GM18511 (cell line): ENCODE results near the gene SCNN1A.

Source experiments
- ATAC-seq: cut with Tn5 transposase; IDR thresholded peaks from one replicate; pipeline ENCODE4 v1.9.1; 2021; ENCODE audit warnings: mild to moderate bottlenecking, moderate library complexity; ENCODE audit not compliant: unreplicated experiment

The SCNN1A gene

DNA sequence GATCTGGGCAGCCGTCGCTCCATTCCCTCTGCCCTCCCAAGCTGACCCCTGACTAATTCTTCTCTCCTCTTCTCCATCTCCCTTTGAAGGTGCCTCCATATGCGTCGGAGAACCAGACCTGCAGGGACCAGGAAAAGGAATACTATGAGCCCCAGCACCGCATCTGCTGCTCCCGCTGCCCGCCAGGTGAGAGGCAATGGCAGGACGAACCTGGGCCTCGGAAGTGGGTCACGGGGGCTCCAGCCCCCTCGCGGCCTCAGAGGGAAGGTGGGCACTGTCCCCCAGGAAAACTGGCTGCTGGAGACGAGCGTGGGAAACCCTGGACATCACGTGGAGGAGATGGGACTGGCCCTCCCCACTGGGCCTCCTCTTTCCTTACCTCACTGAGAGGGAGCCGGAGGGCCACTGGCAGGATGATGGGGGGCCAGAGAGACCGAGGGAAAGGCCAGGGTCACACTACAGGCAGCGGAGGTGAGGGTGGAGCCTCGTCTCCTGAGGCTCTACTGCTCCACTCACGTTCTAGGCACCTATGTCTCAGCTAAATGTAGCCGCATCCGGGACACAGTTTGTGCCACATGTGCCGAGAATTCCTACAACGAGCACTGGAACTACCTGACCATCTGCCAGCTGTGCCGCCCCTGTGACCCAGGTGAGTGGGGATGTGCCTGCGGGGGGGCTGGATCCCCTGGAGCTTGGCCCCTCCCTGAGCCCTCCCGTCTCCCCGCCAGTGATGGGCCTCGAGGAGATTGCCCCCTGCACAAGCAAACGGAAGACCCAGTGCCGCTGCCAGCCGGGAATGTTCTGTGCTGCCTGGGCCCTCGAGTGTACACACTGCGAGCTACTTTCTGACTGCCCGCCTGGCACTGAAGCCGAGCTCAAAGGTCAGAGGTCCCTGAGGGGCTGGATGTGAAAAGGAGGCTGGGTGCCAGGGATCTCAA lies 9.4 kb upstream of the SCNN1A start:
- no peak for ATAC-seq

DNA sequence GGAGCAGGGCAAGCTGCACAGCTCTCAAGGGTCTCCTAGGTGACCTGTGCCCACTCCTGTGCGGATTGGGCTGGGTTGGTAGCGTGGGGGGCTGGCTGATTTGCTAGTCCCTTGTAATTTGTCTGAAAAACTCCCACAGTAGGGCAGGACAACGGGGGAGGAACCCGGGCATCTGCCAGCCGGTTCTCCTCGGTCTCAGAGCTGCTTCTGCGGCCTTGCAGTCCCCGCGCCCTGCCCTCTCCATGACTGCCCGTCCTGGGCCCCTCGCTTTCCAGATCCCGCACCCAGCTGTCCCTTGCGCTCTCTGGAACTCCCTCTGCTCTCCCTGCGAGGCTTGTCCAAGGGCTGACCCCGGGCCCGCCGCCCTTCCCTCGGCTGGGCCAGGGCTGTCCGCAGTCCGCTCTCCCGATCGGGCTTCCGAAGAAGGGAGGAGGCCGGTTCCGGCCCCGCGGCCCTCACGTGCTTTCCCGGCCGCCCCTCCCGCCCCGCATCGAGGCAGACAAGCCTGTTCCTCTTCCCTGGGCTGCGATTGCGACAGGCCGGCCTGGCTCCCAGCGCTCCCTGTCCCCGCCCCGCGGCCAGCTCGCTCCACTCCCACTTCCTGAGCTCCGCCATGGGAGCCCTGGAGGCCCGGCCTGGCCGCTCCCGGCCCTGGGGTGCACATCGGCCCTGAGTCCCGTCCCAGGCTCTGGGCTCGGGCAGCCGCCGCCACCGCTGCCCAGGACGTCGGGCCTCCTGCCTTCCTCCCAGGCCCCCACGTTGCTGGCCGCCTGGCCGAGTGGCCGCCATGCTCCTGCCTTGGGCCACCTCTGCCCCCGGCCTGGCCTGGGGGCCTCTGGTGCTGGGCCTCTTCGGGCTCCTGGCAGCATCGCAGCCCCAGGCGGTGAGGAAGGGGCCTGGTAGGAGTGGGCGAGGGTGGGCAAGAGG lies 8.5 kb upstream of the SCNN1A start, which contains the start of gene LTBR:
TSS of gene LTBR (plus strand) at position 591 of the 927 bp plus-strand sequence. CDS start at position 788, 197 bp downstream.
- ATAC-seq: no peak

DNA sequence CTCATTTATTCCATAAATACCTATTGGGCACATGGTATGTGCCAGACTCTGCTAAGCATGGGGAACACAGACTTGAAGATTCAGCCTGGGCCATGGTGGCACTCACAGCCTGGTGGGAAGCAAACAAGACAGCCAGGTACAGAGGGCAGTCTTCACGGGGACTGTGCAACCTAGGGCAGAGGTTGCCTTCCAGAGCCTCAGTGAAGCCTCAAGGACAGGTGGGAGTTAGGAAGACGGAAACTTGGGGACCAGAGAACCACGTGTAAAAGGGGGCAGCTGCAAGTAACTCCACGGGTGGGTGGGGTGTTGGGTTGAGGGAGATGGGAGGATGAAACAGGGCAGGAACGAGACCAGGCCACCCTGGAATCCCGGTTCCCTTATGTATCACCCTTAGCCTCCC lies 7.6 kb upstream of the SCNN1A start:
- no peak for ATAC-seq

DNA sequence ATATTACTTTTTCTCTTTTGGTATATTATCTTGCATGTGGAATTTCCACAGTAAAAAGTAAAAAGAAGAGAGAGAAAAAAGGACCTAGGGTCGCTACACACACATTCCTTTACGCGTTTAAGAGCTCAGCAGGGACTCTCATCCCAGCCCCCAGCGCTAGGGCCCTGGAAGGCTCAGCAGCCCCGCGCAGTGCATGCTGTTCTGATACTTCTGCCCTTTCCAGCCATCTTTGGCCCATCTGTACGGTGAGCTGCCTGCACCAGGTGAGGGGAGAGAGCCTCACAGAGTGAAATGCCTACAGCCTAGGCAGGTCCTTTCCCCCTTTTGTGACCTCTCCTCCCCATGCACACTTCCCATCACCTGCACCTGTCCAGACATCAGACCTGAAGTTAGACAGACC lies 7.0 kb upstream of the SCNN1A start:
- no peak for ATAC-seq

DNA sequence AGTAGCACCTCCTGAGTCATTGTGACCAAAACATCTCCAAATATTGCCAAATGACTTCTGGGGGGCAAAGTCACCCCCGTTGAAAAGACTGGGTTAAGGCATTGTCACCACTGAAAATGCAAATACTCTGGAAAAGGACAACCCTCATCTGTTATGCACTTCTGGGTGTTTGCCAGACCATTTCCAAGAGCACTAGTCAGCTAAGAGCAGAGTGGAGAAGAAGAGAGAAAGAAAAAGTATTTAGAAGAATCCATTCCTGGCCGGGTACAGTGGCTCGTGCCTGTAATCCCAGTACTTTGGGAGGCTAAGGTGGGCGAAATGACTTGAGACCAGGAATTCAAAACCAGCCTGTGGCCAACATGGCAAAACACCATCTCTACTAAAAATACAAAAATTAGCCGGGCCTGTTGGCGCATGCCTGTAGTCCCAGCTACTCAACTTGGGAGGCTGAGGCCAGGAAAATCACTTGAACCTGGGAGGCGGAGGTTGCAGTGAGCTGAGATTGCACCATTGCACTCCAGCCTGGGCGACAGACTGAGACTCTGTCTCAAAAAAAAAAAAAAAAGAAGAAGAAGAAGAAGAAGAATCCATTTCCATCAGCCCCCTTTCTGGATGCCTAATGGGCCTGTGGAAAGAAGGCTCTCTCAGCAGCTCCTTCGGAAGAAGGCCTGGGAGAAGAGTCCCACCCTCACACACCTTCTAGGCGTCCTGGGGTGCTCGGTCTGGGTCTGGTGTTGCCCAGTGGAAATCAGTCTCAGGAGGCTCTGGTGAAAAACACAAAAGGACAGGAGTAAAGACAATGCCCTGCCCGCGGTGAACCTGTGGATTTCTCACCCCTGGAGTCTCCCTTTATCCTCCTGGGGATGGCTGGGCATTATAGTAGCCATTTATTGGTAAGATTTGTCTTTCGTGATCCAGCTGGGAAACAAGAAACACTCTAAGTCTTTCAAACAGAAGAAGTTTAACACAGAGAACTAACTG lies 5.1 kb upstream of the SCNN1A start:
- ATAC-seq: no peak

DNA sequence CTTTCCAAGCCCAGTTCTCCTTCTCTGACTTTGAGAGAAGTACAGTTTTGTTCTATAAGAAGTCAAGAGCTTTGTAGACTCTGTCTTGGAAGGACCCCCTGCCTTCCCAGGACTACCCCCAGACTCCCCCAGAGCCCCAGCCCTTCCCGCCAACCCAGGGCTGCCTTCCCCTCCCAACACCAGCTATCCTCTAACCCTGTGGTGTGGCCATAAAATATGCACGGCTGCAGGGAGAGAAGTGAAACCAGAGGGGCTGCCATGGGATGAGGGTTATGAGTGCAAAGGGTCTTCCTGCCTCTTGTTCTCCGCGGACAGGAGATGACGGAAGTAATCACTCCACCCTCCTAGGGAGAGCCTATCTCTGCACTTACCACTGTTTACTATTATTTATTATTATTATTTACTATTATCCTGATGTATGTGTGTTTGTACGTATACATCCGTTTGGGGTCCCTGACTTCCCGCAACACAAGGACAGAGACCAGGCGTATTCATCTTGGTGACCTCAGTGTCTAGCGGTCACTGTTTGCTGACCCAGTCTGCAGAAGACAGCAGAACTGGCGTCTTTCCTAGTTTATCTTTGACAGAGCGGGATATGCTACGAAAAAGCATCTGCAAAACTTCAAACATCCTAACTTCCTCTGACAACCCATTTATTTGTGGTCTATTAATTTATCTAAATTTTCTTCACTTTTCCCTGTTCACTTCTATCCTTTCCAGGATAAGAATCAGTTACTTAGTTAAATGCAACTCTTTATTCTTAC lies 3.5 kb upstream of the SCNN1A start:
- no peak for ATAC-seq

DNA sequence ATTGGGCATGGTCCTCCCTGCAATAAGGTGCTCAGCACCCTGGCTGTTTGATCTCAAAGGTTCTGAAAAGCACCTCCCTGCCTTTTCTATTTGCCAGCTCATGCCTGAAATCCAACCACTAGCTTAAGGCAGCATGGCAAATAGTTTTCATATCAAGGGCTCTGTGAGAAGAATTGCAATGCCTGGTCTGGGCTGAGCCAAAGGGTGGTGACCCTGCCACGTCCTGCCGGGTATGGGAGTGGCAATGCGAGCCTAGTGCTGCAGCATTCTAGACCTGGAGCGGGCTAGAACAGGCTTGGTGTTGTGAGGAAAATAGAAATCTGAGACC lies 2.3 kb upstream of the SCNN1A start:
- ATAC-seq: no peak

DNA sequence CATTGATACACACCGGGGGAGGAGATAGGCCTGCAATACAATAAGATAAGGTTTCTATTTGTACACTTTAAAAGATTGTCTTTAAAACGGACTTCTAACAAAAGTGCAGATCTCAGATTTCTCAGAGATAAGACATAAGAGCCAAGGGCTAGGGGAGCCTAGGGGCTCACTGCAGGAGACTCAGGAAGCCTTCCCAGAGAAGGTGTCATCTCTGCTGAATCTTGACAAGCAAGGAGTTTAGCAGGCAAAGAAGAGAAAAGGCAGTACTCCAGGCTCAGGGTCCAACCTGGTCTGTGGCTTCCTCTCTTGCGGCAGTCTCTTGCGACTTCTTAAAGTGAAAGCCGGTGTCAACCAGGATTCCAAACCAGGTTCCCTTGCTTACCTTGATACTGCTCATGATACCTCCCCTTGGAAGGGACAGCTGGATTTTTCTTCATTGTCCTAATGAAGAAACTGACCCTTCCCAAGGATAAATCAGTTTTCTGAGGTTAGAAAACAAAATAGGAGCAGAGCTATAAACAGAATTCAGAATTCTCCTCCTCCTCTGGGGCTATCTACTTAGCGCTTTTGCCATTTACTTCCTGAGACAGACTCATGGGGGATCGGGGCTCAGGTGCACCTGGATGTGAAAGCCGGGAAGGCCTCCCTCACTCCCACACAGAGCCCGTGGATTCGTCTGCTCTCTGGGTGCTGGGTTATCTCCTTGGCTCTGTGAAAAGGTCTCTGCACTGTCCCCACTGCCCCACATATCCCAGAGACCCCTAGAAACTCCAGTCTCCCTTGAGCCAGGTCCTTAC lies 1.7 kb upstream of the SCNN1A start:
- no peak for ATAC-seq

DNA sequence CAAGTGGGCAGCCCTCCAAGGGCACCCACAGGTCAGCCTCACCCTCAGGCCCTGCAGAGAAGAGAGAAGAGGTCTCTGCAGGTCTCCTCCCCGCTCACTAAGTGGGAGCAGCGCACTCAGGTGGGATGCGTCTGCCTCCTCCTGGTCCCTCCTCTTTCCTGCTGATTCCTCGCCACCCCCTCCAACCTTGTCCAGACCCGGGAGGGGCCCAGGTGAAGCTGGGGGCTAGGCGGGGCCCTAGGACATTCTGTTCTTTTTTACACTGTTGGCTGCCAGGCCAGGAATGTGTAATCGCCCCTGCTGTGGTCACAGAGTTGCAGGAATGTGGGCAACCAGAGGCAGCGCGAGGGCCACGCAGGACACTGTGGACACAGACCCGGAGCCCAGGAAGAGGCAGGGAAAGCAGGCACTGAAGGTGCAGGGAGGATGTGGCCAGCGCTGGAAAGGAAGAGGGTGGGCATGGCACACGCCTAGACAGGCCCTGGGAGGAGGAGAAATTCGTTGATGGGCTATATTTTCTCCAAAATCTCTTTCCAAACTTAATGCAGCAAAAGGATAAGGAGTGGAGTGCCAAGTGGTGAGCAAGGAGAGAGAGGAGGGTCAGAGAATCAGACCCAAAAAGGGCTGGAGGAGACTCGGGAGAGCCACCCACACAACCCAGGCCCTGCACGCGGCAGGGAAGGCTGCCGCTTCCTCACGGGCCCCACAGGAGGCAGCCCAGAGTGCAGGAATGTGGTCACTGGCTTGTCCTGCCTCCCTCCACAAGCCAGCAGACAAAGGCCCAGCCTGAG lies 911 bp upstream of the SCNN1A start:
- no peak for ATAC-seq

DNA sequence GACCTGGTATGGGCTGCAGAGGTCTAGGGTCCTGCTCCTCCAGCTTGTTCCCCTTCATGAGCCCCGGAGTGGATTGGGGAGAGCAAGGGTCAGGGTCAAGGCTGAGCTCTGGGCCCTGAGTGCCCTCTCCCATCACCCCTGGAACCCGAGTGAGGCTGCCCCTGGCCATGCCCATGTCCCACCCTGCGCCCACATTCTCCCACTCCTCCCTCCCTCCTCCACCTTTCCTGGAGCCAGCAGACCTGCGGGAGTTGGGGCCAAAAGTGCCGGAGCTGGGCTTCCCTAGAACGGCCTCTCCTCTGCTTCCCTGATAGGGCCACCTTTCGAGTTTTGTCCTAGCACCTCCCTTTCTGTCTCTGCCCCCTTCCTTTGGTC lies 590 bp downstream of the SCNN1A start:
- no peak for ATAC-seq

DNA sequence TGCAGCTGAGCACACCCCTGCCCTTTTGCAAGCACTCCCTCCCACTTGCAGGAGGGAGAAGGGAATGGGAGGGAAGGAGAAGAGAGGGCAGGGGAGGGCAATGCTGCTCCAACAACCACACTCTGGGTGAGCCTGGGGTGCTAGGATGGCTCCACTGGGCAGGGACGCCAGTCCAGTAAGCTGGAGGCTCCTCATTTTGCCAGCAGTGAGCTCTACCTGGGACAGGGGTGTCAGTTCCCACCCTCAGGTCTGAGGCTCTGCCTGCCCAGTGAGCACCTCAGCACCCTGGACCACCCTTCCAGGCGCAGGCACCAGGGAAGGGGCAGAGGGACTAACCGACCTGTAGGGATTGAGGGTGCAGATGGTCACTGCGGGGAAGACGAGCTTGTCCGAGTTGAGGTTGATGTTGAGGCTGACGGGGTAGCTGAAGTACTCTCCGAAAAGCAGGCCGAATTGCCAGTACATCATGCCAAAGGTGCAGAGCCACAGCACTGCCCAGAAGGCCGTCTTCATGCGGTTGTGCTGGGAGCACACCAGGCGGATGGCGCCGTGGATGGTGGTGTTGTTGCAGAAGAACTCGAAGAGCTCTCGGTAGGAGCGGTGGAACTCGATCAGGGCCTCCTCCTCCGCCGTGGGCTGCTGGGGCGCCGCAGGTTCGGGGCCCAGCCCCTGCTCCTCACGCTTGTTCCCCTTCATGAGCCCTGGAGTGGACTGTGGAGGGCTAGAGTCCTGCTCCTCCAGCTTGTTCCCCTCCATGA lies 1.2 kb downstream of the SCNN1A start:
- ATAC-seq: no peak

DNA sequence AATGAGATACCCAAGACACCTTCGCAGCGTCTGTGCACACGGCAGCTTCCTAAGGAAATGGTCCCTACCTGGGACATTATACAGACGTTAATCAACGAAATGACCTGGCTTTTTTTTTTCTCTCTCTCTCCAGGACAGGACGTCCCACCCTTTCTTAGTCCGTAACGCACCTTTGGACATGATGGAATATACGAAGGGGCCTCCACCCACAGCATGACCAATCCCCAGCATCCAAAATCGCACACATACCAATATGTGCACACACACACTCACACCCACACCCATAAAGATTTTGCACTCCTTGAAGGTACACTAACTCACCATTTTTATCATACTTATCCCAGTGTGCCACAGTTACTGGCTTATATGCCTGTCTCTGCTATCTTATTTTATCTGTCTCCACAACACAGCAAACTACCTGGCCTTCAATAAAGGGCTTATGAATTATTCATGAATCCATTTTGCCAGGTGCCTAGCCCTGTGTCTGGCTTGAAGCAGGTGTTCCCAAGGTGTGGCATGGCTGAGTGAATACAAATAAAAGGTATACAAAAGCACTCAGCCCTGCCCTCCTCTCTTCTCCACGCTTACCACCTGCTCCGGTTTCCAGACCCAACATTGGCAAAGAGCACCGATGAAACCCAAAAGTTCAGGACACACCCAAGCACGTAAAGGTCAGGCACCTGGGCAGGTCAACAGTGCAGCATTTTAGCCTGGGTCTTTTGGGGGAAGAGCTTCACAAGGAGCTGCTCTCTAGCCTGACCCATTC lies 2.2 kb downstream of the SCNN1A start:
- ATAC-seq: no peak

DNA sequence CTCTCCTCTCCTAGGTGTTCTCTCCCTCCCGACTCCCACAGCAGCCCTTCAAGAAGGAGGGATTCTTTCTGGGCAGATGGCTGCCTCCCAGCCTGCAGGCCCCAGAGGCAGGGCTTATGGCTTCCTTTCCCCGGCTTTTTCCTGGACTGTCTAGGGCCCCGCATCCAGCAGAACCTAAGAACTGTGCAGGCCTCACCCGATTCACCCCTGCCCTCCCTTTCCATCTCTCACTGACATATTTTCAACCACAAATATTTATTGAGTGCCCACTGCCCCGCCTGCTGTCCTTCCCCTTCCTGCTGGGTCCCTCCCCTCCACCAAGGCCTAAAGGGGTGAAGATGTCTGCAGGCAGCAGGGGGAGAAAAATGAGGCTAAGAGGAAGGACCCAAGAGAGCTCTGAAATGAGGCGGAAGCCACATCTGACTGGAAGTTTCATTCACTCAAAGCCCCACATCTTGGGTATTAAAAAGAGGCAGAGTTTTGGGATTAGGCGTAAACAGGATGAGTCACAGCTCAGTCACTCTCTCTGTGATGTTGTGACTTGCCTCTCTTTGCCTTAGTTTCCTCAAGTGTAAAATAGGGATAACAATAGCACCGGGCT lies 2.9 kb downstream of the SCNN1A start:
- ATAC-seq: no peak

DNA sequence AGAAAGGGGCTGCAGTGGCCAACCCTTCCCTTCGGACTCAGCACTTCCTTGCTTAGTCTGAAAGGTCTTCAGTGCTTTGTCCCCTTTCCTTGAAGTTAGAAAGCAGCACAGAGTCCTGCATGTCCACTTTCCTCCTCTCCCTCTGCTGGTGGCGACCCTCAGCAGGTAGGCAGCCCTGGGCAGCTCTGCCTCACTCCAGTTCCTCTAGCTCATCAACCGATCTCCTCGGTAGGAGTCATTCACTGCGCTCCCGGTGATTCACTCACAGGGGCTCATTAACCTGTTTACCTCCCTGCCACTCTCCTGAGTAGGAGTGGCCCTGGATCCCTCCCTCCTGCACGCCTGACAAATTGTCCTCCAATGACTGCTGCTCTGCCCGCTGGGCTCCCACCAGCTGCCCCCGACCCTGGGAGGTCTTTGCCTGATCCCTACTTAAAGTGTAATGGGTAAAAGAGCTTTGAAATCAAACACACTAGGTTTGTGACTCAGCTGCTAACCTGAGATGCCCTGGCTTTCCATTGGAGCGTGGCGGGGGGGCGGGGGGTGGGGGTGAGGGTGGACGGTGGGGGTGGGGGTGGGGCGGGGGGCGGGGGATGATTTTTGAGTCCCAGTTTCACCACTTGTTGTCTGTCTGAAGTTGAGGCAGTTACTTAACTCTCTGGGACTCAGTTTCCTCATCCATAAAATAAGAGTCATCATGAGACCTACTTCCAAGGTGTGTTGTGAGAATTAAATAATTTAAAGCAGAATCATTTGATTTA lies 4.2 kb downstream of the SCNN1A start:
- no peak for ATAC-seq

DNA sequence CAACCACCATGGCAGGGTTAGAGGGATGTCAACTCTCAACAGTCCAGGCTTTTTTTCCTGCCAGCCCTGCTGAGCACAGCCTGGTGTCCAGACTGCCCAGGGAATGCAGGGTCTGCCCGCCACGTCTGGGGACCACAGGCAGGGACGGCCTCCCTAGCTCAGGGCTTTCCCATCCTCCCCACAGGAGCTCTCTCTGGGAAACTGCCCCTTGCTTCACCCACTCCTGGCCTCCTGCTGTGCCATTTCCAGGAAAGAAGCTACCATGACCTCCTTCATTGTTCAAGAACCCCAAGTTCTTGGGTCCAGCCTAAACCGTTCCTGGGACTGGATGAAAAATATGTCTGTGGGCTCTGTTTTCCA lies 4.8 kb downstream of the SCNN1A start:
- ATAC-seq: no peak
